Dendritic cell treated with granulocyte-macrophage colony-stimulating factor and Interleukin-4, amounts not matched to agents 40 ng/mL and 50 ng/mL, for 4 days (primary cell): Measurements from ENCODE around the gene TMC8.
A peak's percentile ranks its signal among the peaks of the same experiment; 100 is the strongest.

Experiments
- H3K27ac Mint-ChIP-seq: one replicate; pipeline ENCODE4 v1.8.0; 2022; ENCODE audit warnings: mild to moderate bottlenecking, mixed read lengths
- H3K27me3 Mint-ChIP-seq: one replicate; pipeline ENCODE4 v1.8.0; 2022; ENCODE audit warnings: mild to moderate bottlenecking, mixed read lengths
- H3K36me3 Mint-ChIP-seq: one replicate; pipeline ENCODE4 v1.8.0; 2022; ENCODE audit warnings: low read depth, mixed read lengths
- H3K4me1 Mint-ChIP-seq: one replicate; pipeline ENCODE4 v1.8.0; 2022; ENCODE audit warnings: low read depth, mixed read lengths
- H3K4me3 Mint-ChIP-seq: one replicate; pipeline ENCODE4 v1.8.0; 2022; ENCODE audit warnings: mild to moderate bottlenecking, moderate library complexity, mixed read lengths
- H3K9me3 Mint-ChIP-seq: one replicate; pipeline ENCODE4 v1.8.0; 2022; ENCODE audit warnings: mixed read lengths
- intact Hi-C: fragments of 100-400 bp; cut with micrococcal nuclease; formaldehyde crosslinking; loops from one replicate; pipeline ENCODE4 v1.15.0; 2022

Gene TMC8

DNA sequence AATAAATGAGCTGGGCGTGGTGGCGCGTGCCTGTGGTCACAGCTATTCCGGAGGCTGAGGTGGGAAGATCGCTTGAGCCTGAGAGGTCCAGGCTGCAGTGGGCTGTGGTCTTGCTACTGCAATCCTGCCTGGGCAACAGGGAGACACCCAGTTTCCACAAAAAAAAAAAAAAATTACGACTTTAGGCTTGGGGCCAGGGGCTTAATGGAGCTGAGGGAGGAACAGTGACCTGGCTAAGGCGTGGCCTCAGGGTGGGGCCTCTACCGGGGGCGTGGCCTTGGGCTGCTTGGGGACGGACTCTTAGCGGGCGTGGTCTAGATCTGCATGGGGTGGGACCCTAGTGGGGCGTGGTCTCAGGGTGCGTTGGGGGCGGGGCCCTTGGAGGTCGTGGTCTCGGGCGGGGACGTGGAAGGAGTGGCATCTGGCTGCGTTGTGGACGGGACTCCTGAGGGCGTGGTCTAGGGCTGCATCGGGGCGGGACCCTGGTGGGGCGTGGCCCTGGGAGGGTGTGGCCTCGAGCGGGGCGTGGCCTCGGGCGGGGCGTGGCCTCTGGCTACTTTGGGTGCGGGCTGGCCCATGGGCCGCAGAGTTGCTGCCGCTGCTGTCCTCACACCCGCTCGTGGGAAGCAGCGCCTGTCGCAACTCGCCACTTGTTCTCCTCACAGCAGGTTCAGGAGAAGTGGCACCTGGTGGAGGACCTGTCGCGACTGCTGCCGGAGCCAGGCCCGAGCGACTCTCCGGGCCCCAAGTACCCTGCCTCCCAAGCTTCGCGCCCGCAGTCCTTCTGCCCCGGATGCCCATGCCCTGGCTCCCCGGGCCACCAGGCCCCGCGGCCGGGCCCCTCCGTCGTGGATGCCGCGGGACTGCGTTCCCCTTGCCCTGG lies 9.8 kb downstream of the TMC8 start:
- Mint-ChIP-seq H3K4me3 (peak overlapping the region; percentile 61), H3K4me1 (peaks cover 96% of the 10 kb centered on the region), H3K27ac (peak overlapping the region; percentile 88), H3K36me3 (peaks cover 51% of the 10 kb centered on the region), H3K27me3 (no peaks in the 10 kb centered on the region), H3K9me3 (no peaks in the 10 kb centered on the region)
- intact Hi-C loops = no loop called here

DNA sequence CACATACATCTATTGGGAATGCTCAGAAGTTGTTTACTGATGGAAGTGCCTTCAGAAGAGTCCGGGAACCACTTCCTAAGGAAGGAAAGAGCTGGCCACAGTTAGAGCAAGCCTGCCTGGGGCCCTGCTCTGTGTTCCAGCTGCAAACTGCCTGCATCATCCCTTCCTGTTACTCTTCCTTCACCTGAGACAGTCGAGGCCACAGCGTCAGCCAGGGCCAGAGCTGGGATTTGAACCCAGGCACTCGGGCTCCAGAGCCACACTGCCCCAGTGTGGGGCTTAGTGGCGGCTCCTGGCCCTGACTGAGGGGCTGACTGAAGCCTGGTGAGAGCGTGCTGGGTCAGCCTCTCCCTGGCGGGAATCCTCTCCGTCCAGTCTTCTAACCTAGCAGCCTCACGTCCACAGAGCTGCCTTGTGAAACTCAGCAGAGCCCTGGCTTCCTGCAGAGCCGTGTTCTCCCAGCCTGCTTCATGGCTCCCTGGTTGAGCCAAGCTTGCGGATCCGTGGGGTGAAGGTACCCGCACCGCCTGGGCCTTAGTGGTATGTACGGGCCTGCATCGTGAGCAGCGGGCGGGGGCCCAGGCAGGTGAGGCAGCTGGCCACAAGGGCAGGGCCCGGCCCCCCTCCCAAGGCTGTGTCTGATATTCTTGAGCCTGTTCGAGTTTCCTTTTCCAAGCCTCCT lies 11.0 kb downstream of the TMC8 start:
- Mint-ChIP-seq H3K27me3 (no peaks in the 10 kb centered on the region), H3K4me1 (peaks cover 98% of the 10 kb centered on the region), H3K9me3 (no peaks in the 10 kb centered on the region), H3K4me3 (peak overlapping the region; percentile 6), H3K27ac (peak overlapping the region; percentile 88), H3K36me3 (peaks cover 39% of the 10 kb centered on the region)
- intact Hi-C loops = no loop called here

DNA sequence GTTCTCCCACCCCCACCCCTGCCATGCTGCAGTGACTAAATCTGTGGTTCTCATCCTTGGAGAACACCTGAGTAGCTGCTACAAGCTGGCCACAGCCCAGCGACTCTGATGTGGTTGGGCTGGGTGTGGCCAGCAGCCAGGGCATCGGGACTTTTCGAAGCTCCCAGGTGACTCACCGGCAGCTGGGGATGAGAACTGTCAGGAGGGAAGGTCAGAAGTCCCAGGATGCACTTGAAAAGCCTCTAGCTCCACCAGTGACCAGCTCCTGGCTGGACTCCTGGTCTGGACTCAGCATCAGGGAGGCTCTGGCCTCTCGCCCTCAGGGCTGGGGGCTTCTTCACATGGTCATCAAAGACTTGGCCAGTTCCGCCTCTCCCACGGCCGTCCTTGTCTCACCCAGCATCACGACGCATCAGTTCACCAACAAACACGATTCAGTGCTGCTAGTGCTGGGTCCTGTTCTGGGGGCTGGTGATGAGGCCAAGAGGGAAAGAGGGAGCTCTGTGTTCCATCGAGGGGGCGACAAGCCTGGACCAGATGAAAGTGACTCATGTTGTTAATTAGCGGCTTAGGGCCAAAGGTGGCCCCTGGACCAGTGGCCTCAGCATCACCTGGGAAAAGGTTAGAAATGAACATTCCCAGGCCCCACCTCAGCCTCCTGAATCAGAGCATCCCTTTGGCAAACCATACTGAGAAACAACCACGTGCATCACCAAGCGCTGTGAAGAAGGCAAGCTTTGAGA lies 11.7 kb downstream of the TMC8 start:
- Mint-ChIP-seq H3K4me3 (peak overlapping the region; percentile 39), H3K27me3 (no peaks in the 10 kb centered on the region), H3K27ac (peak overlapping the region; percentile 89), H3K36me3 (peaks cover 32% of the 10 kb centered on the region), H3K9me3 (no peaks in the 10 kb centered on the region), H3K4me1 (peaks cover 98% of the 10 kb centered on the region)
- intact Hi-C loops = no loop called here

DNA sequence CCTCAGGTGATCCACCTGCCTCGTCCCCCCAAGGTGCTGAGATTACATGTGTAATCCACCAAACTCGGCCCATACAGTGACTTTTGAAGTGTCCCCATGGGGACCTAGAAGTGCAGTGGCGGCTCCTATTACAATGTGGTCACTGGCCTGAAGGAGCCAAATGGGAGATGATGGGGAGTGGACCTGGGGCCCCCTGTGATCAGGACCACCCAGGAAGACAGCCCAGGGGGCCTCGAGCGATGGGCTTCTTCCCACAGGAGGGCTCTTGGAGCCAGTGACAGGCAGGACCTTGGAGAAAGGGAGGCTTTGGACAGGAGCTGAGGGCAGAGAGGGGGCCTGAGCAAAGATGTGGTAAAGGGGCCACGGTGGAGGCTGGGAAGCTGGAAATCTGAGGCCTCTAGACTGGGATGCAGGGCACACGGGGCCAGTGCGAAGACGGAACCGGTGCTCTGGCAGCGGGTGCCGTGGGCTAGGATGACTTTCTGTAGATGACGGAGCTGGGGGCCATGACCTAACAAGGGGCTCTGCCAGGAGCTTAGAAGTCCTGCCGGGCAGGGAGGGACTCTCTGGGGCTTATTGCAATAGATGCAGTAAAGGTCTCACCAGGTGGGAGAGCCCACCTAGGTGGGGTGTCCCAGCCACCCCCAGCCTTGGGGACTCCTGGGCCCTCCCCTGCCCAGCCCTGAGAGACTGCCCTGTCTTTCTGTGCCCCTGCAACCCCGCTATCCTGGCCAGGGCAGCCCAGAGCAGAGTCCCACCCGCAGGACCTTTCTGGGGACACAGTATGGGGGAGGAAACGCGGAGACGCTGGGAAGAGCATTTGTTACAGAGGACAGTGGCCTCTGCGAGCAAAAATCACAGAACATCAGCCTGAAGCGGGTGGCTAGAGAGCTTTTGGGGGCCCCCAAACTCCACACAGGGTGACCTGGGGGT lies 12.9 kb downstream of the TMC8 start:
- Mint-ChIP-seq H3K27me3 (peaks cover under 1% of the 10 kb centered on the region), H3K27ac (peak overlapping the region; percentile 89)
- intact Hi-C loops = loop anchor here (1.0 kb wide), 1 partner anchor 31 kb away; no protein-coding TSS in a partner anchor

DNA sequence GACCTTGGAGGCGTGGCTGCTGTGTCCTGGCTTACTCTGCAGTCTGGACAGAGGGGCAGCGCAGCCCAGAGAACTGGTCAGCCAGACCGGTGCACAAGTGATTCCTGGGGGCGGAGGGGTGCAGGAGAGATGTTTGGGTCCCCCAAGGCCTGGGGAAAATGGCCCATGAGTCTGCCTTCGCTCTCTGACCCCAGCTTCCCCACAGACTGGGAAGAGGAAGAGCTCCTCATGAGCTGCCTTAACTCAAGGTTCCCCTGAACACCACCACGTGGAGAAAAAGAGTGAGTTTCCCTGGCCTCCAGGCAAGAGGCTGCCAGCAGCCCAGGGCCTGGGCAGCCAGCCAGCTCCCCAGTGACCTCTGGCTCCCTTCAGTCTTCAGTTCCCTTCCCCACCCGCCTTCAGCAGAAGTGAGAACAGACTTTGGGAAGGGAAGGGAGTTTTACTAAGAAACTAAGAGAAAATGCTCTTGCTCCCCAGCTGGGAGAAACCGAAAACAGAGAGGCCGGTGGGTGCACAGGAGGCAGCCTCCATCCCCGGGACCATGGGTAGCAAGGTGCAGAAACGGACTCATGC lies 13.7 kb downstream of the TMC8 start:
- Mint-ChIP-seq H3K27me3 (peaks cover 4% of the 10 kb centered on the region), H3K36me3 (peaks cover 18% of the 10 kb centered on the region), H3K4me3 (peak overlapping the region; percentile 65), H3K4me1 (peaks cover 91% of the 10 kb centered on the region), H3K27ac (peak overlapping the region; percentile 89), H3K9me3 (no peaks in the 10 kb centered on the region)
- intact Hi-C loops = loop anchor here (1.0 kb wide), 1 partner anchor 30 kb away; no protein-coding TSS in a partner anchor

More for the DNA sequence above, 12.9 kb downstream of the TMC8 start:
- Mint-ChIP-seq H3K36me3 (peaks cover 26% of the 10 kb centered on the region), H3K4me3 (peak overlapping the region; percentile 17), H3K9me3 (no peaks in the 10 kb centered on the region), H3K4me1 (peaks cover 95% of the 10 kb centered on the region)

DNA sequence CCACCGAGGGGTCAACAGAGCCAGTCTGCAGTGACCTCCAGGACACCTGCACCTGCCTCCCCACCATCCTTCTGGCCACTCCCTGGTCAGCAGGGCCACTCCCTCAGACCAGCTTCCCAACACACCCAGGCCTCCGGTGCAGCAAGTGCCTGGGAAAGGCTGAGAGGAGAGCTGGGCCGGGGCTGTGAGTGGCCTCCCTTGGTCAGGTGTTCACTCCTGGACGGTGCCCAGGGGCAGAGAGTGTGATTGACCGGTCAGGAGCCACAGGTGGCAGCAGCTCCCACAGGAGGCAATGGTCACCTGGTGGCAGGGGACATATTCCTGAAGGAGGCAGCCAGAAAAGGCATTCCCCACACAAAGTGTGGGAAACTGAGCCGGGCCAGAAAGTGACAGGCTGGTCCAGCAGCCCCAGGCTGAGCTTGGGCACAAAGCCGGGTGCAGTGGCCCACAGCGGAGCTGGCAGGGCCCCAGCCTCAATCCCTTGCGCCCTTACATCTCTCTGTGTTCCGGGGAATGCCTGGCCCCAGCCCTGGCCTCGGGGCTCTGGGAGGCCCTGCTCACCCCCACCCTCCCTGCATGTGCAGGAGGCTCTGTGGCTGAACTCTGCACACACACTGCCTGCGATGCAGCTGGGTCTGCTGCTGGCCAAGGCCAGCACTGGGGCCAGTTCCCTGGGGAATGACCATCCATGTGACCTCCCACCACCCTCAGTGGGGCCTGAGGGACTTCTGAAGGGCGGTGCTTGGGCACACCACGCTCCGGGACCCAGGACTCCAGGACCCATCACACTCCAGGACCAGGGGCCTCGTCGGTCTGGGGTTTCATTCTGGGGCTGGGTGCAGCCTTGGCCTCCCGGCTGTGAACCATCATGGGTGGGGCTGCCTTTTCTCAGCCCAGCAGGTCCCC lies 14.4 kb downstream of the TMC8 start:
- peaks cover 84% of the 10 kb centered on the region for H3K4me1 Mint-ChIP-seq
- H3K9me3 Mint-ChIP-seq = no peaks in the 10 kb centered on the region
- intact Hi-C loops = loop anchor here (1.0 kb wide), 1 partner anchor 29 kb away; no protein-coding TSS in a partner anchor
- peak overlapping the region; percentile 65 for H3K4me3 Mint-ChIP-seq
- peak overlapping the region; percentile 89 for H3K27ac Mint-ChIP-seq
- H3K27me3 Mint-ChIP-seq = peaks cover 4% of the 10 kb centered on the region
- H3K36me3 Mint-ChIP-seq = peaks cover 16% of the 10 kb centered on the region

DNA sequence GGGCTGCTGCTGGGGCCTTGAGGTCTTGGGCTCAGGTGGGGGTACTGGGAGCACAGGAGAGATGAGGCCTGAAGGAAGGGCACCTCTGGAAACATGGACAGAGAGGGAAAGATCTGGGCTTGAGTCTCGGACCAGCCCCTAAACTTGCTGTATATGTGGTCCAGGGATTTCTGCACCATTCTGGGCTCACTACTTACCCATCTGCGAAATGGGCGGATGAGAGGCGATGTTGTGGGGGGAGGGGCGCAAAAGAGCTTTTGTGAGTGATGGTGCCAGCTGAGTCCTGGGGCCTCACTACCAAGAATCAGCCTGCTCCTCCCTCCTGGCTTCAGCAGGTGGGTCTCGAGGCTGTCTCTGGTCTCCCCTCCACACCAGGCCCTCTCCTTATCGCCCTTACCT lies 15.9 kb downstream of the TMC8 start:
- peaks cover 70% of the 10 kb centered on the region for H3K4me1 Mint-ChIP-seq
- H3K36me3 Mint-ChIP-seq = peaks cover 14% of the 10 kb centered on the region
- no peaks in the 10 kb centered on the region for H3K9me3 Mint-ChIP-seq
- peaks cover 4% of the 10 kb centered on the region for H3K27me3 Mint-ChIP-seq
- H3K4me3 Mint-ChIP-seq = no peak overlapping the region
- intact Hi-C loops = no loop called here
- H3K27ac Mint-ChIP-seq = peak overlapping the region; percentile 70

DNA sequence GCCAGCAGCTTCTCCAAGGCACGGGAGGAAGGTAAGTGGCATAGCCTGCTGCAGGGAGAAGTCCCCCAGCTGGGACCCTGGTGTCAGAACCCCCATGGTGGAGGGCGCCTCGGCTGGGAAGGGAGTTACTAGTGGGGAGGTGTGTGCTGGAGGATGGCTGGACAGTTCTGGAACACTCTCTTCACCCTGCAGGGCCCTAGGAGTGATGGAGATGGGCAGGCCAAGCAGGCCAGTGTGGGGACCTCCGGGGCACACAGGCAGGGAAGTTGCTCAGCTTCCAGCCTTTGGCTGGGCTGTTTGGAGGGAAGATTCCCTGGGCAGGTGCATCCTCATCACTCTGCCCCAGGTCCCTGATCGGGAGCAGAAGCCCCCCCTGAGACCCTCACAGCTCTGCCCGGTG lies 16.3 kb downstream of the TMC8 start:
- Mint-ChIP-seq H3K9me3 (no peaks in the 10 kb centered on the region), H3K4me3 (no peak overlapping the region), H3K27ac (peak overlapping the region; percentile 70), H3K36me3 (peaks cover 10% of the 10 kb centered on the region), H3K27me3 (peaks cover 4% of the 10 kb centered on the region), H3K4me1 (peaks cover 66% of the 10 kb centered on the region)
- intact Hi-C loops = no loop called here

DNA sequence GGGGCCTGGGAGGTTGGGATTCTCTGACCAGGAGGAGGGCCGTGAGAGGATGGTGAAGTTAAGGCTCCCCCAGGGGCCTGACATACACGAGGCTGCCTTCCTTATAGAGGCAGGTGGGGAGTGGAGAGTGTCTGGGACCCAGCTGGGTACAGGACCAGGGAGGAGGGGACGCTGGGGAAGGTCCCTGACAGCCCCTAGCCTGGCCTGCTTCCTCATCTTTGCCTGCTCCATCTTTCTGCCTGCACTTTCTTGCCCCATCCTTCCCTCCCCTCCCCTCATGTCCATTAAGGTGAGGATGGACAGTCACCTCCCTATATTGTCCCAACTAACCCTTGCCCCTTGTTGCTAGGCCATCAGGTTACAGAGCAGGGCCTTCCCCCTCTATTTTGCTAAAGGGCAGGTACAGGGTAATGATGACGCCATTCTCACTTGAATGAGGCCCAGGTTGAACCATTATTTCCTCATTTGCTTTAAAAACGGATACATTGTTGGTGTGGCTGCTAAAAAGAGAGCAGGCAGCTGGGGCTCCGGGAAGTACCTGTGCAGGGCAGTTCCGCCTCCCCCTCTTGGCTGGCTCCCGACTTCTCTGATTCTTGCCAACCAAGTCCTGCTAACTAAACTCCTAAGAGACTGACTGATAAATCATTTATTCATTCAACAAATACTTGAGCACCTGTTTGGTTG lies 16.9 kb downstream of the TMC8 start:
- Mint-ChIP-seq H3K36me3 (peaks cover 5% of the 10 kb centered on the region), H3K9me3 (no peaks in the 10 kb centered on the region), H3K4me1 (peaks cover 60% of the 10 kb centered on the region), H3K27me3 (peaks cover 4% of the 10 kb centered on the region), H3K27ac (no peak overlapping the region), H3K4me3 (no peak overlapping the region)
- intact Hi-C loops = no loop called here

DNA sequence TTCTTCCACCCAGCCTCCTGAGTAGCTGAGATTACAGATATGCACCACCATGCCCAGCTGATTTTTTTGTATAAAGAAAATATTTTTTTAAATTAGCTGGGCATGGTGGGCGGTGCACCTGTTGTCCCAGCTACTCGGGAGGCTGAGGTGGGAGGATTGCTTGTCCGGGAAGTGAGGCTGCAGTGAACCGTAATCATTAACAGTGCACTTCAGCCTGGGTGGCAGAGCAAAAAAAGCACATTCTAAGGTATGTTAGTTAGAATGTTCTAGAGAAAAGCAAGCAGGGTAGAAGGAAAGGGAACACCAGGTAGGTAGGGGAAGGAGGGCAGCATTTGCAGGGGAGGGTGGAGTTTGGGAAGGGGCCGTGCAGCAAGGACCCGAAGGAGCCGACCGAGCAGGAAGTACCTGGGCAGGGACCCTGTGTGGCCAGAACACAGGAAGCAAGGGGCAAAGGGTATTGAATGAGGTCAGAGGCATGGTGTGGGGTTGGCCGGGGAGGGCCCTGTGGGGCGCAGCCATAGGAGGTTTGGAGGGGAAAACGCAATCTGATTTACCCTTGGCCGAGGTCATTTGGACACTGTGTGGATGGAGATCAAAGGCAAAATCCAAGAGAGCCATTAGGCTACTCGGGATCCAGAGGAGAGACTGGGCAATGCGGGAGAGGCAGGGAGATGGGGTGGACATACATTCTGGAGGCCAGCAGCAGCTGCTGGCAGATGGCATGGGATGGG lies 17.9 kb downstream of the TMC8 start:
- H3K4me3 Mint-ChIP-seq = no peak overlapping the region
- H3K9me3 Mint-ChIP-seq = no peaks in the 10 kb centered on the region
- H3K27me3 Mint-ChIP-seq = peaks cover 4% of the 10 kb centered on the region
- no peaks in the 10 kb centered on the region for H3K36me3 Mint-ChIP-seq
- H3K27ac Mint-ChIP-seq = peak overlapping the region; percentile 28
- H3K4me1 Mint-ChIP-seq = peaks cover 53% of the 10 kb centered on the region
- intact Hi-C loops = no loop called here

DNA sequence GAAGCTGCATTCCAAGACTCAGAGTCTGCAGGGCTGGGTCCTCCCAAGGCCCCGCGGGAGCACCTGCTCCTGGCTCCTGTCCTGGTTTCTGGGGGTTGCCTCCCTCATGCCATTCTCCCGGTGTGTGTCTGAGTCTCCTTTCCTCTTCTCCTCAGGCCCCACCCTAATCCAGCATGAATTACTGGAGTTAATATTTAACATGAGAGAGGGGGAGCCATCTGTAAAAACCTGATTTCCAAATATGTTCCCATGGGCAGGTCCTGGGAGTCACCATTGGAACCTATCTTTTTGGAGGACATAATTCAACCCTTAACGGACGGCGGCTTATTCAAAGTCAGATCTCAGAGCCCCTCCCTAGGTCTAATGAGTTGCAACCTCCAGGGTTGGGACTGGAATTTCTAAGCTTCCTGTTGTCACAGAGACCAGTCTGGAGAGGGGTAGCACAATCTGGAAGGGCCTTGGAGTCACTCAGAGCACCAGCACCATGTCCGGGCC lies 21.0 kb downstream of the TMC8 start:
- Mint-ChIP-seq H3K27ac (peak overlapping the region; percentile 51), H3K27me3 (peaks cover 4% of the 10 kb centered on the region), H3K4me3 (no peak overlapping the region), H3K4me1 (peaks cover 33% of the 10 kb centered on the region), H3K36me3 (no peaks in the 10 kb centered on the region), H3K9me3 (no peaks in the 10 kb centered on the region)
- intact Hi-C loops = no loop called here
